Endothelial cell of umbilical vein (primary cell): ENCODE measurements around the gene SLC39A3. TPM values are rescaled to one million over a fixed set of nuclear protein-coding genes. Genes with fewer than 3 reads are reported as not detected.

Source experiments
- BruUV-seq: library from RNA; stranded (reverse); fragments of 400-500 nt; replicated peaks from 2 replicates; lab custom pipeline; 2021; lab: Mats Ljungman, UMichigan
- CTCF ChIA-PET: fragments of 300-600, 350-600 bp; sonication (Branson Sonifier 250); formaldehyde crosslinking; loops from one replicate; lab custom pipeline; 2021; ENCODE audit warnings: antibody characterized with exemption, inconsistent platforms; lab: Charles Lee
- POLR2A ChIA-PET: fragments of 300-600, 350-600 bp; sonication (Branson Sonifier 250); formaldehyde crosslinking; loops from one replicate; lab custom pipeline; 2021; ENCODE audit warnings: antibody characterized with exemption, inconsistent platforms; lab: Charles Lee
- DNase-seq: peaks from one replicate; pipeline ENCODE4 v3.0.0-alpha.2; 2011; ENCODE audit warnings: low read depth, low spot score
- FAIRE-seq: peaks from 2 replicates; lab custom pipeline; 2011; peaks lifted over from hg19 to GRCh38; lab: Jason Lieb, UNC
- H2AFZ ChIP-seq: 2 replicates; pipeline ENCODE4 v1.6.0; 2012; ENCODE audit warnings: low read depth, low read length, control low read depth, inconsistent platforms
- H3K27ac ChIP-seq: 2 replicates; pipeline ENCODE4 v1.5.1; 2011; ENCODE audit warnings: low read depth, mild to moderate bottlenecking, control low read depth, low read length, moderate library complexity; ENCODE audit not compliant: insufficient read depth
- H3K27me3 ChIP-seq, 2 experiments: 2 replicates each; pipeline versions ENCODE4 v1.6.0 to v1.6.1; 2011; ENCODE audit warnings: low read length in 2 of 2, mixed read lengths in 1 of 2; ENCODE audit not compliant: control insufficient read depth in 2 of 2, insufficient read depth in 2 of 2
- H3K36me3 ChIP-seq, 2 experiments: 2 replicates in 1 of 2; 3 replicates in 1 of 2; pipeline ENCODE4 v1.5.1; 2011; ENCODE audit warnings: low read length in 2 of 2, mild to moderate bottlenecking in 1 of 2, moderate library complexity in 1 of 2; ENCODE audit not compliant: control insufficient read depth in 2 of 2, insufficient read depth in 2 of 2; ENCODE audit errors: extremely low read depth in 1 of 2
- H3K4me1 ChIP-seq: 3 replicates; pipeline ENCODE4 v1.5.1; 2011; ENCODE audit warnings: mild to moderate bottlenecking, low read length; ENCODE audit not compliant: control insufficient read depth, insufficient read depth; ENCODE audit errors: extremely low read depth
- H3K4me2 ChIP-seq: 2 replicates; pipeline ENCODE4 v1.6.1; 2011; ENCODE audit warnings: low read length, control low read depth, mixed read lengths; ENCODE audit not compliant: insufficient read depth
- H3K4me3 ChIP-seq, 3 experiments: fragments of 200-600 bp in 1 of 3; sonication (generic), shearing (Covaris generic) in 1 of 3; replicated peaks in 1 of 3; 2 replicates each; pipeline ENCODE4 v1.5.1; 2011 to 2016; ENCODE audit warnings: control low read depth in 3 of 3, low read length in 3 of 3, mild to moderate bottlenecking in 2 of 3, inconsistent platforms in 1 of 3, low read depth in 1 of 3, moderate library complexity in 1 of 3; ENCODE audit not compliant: insufficient read depth in 1 of 3
- H3K79me2 ChIP-seq: 2 replicates; pipeline ENCODE4 v1.6.0; 2012; ENCODE audit warnings: low read length, inconsistent platforms; ENCODE audit not compliant: control insufficient read depth, insufficient read depth
- H3K9ac ChIP-seq: replicated peaks from 2 replicates; pipeline ENCODE3; 2011; ENCODE audit warnings: low read length, control low read depth; ENCODE audit not compliant: insufficient read depth; ENCODE audit errors: extremely low read depth
- H3K9me1 ChIP-seq: replicated peaks from 3 replicates; pipeline ENCODE4 v1.6.0; 2011; ENCODE audit warnings: mild to moderate bottlenecking, low read length; ENCODE audit not compliant: control insufficient read depth, insufficient read depth; ENCODE audit errors: extremely low read depth
- H3K9me3 ChIP-seq: replicated peaks from 2 replicates; pipeline ENCODE4 v1.5.1; 2012; ENCODE audit warnings: low read length, inconsistent platforms; ENCODE audit not compliant: control insufficient read depth, insufficient read depth
- H4K20me1 ChIP-seq: replicated peaks from 2 replicates; pipeline ENCODE3; 2011; ENCODE audit warnings: mild to moderate bottlenecking, low read length; ENCODE audit not compliant: control insufficient read depth, insufficient read depth; ENCODE audit errors: extremely low read depth
- CTCF ChIP-seq, 2 donors: IDR thresholded peaks; 1 replicate in 1 of 2; 2 replicates in 1 of 2; pipeline ENCODE4 v1.5.1; 2011; ENCODE audit warnings: low read length in 2 of 2, mild to moderate bottlenecking in 2 of 2, moderate library complexity in 2 of 2, control low read depth in 1 of 2, inconsistent platforms in 1 of 2, low read depth in 1 of 2; ENCODE audit not compliant: insufficient read depth in 1 of 2; ENCODE audit errors: extremely low read depth in 1 of 2
- EZH2 ChIP-seq: IDR thresholded peaks from 2 replicates; pipeline ENCODE4 v1.6.1; 2012; ENCODE audit warnings: borderline replicate concordance, low read depth, mild to moderate bottlenecking, moderate library complexity, low read length, inconsistent platforms; ENCODE audit not compliant: severe bottlenecking
- FOS ChIP-seq: IDR thresholded peaks from 2 replicates; pipeline ENCODE4 v1.6.1; 2011; ENCODE audit warnings: mild to moderate bottlenecking, low read length, moderate library complexity, borderline replicate concordance; ENCODE audit not compliant: insufficient read depth
- GATA2 ChIP-seq: IDR thresholded peaks from 2 replicates; pipeline ENCODE4 v1.7.0; 2011; ENCODE audit warnings: low read depth, mild to moderate bottlenecking, moderate library complexity, mixed read lengths, low read length; ENCODE audit not compliant: insufficient read length, insufficient read depth
- JUN ChIP-seq: IDR thresholded peaks from 2 replicates; pipeline ENCODE4 v1.6.1; 2011; ENCODE audit warnings: borderline replicate concordance, low read depth; ENCODE audit not compliant: insufficient read length, insufficient read depth
- MYC ChIP-seq: IDR thresholded peaks from one replicate; pipeline ENCODE4 v1.6.1; 2011; ENCODE audit warnings: mild to moderate bottlenecking, low read depth, low read length
- POLR2A ChIP-seq: IDR thresholded peaks from 2 replicates; pipeline ENCODE4 v1.6.1; 2012; ENCODE audit warnings: low read depth, mild to moderate bottlenecking, control low read depth, low read length
- POLR2AphosphoS5 ChIP-seq: IDR thresholded peaks from 2 replicates; pipeline ENCODE4 v1.6.1; 2012; ENCODE audit warnings: low read depth, mild to moderate bottlenecking, control low read depth, low read length, moderate library complexity; ENCODE audit not compliant: insufficient read depth
- dilution Hi-C: fragments of 300-500 bp; cut with MboI; formaldehyde crosslinking; loops from one replicate; pipeline ENCODE4 v1.15.0; 2019; ENCODE audit warnings: low sequenced_read_pairs; ENCODE audit not compliant: extremely low pct_ligation_motif_present
- intact Hi-C: fragments of 100-400 bp; cut with micrococcal nuclease; formaldehyde crosslinking; loops from one replicate; pipeline ENCODE4 v1.10.0; 2022
- polyA plus RNA-seq, 4 experiments: library from polyadenylated mRNA; depleted of rRNA in 3 of 4; stranded (reverse) in 3 of 4; unstranded in 1 of 4; fragments of >200 nt; gene quantifications; 2 replicates each; pipeline versions ENCODE4 v1.2.1 to v1.2.3, GENCODE V29; 2011 to 2012; ENCODE audit warnings: missing spikeins in 1 of 4
- total RNA-seq: library from RNA; stranded (reverse); gene quantifications from 2 replicates; pipeline ENCODE4 v1.2.3, GENCODE V29; 2021
- TF ChIP-seq, protein P1 (sequence below): IDR thresholded peaks from 2 replicates; pipeline ENCODE4 v1.6.1; 2011; ENCODE audit not compliant: insufficient read depth, insufficient read length

The SLC39A3 gene
- total and polyA plus RNA-seq, 2 donors (not counting 3 experiments of a cell fraction or from before 2014, with no cell fraction given), result 28.0 to 43.1 TPM

DNA sequence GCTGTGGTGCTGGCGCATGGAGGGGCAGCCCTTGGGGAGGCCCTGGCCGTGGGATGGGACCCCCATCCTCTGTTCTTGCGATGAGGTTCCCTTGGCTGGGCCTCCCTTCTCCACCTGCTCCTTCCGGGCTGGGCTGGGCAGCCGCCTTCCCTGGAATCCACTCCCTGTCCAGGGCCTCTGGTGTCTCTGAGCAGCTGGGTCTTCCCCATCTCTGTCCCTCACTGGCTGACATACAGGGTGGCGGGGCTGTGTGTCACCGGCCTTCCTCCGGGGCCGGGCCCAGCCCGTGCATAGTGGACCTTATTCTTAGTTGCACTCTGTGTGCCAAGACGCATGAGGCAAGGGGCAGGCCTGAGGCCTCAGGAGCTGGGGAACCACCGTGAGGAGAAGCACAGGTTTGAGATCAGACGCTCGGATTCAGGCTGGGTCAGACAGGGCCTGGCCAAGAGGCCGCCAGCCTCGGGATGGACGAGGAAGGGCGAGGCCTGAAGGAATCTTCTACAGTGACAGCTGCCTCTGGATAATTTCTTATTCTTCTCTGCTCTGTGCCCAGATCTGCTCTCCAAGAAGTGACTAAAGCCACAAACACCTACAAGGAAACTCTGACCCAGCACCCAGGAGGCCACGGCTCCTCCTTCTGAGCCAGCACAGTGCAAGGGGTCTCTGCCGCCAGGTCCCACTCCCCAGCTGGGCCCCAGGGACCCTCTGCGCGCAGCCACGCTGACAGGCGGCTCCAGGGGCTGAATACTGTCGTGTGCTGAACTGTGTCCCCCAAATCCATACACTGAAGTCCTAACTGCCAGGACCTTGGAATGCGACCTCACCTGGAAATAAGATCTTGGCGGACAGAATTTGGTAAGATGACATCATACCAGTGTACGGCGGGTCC lies 32.2 kb upstream of the SLC39A3 start:
- no TSS peak for BruUV-seq
- peaks cover 66% of the 10 kb centered on the region for H3K79me2 ChIP-seq
- H3K4me1 ChIP-seq, result no peaks in the 10 kb centered on the region
- dilution Hi-C loops (no loop called here), intact Hi-C loops (no loop called here)
- no peaks in the 10 kb centered on the region for H4K20me1 ChIP-seq
- POLR2A ChIA-PET, result no interaction called here
- H3K27me3 ChIP-seq, result no peaks in the 10 kb centered on the region
- TF ChIP-seq MYC, result no peak
- no peak for TF ChIP-seq POLR2AphosphoS5
- no peak for TF ChIP-seq CTCF (IDR thresholded peaks at IDR 0.05; ENCODE audit: extremely low read depth in 1 of 2, insufficient read depth in 1 of 2, low read depth in 1 of 2, low read length in 2 of 2)
- TF ChIP-seq EZH2, result no peak
- no peak for TF ChIP-seq JUN
- no peak for TF ChIP-seq GATA2
- no peak for TF ChIP-seq FOS
- no peak for TF ChIP-seq POLR2A
- TF ChIP-seq, protein P1, sequence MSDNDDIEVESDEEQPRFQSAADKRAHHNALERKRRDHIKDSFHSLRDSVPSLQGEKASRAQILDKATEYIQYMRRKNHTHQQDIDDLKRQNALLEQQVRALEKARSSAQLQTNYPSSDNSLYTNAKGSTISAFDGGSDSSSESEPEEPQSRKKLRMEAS, result no peak
- H3K9ac ChIP-seq, result no peak overlapping the region
- FAIRE-seq (no peak), DNase-seq (no peak)
- H3K4me3 ChIP-seq, result no peak overlapping the region
- no peaks in the 10 kb centered on the region for H3K9me1 ChIP-seq
- no peak overlapping the region for H3K4me2 ChIP-seq
- CTCF ChIA-PET, result no interaction called here
- H2AFZ ChIP-seq, result no peak overlapping the region
- H3K27ac ChIP-seq, result no peak overlapping the region
- no peaks in the 10 kb centered on the region for H3K9me3 ChIP-seq
- H3K36me3 ChIP-seq, result peaks cover 0 to 14% of the 10 kb centered on the region in 2 experiments
